Liver (tissue), 9 donors: ENCODE measurements around the gene P2RY1. TPM values are rescaled to one million over a fixed set of nuclear protein-coding genes. Genes with fewer than 3 reads are reported as not detected.

Experiments
- DNase-seq: peaks from one replicate; pipeline ENCODE4 v3.0.0-alpha.2; 2017; ENCODE audit warnings: low spot score
- H3K27ac ChIP-seq, 2 donors: one replicate each; pipeline ENCODE4 v1.7.0; 2013; ENCODE audit warnings: inconsistent platforms in 2 of 2, low read length in 2 of 2, control low read depth in 1 of 2, low read depth in 1 of 2, mild to moderate bottlenecking in 1 of 2
- H3K27me3 ChIP-seq, 4 donors: one replicate each; pipeline versions ENCODE4 v1.6.1 to v1.7.0; 2013; ENCODE audit warnings: low read length in 3 of 4, inconsistent platforms in 1 of 4, mild to moderate bottlenecking in 1 of 4, moderate library complexity in 1 of 4; ENCODE audit not compliant: control insufficient read depth in 4 of 4, insufficient read depth in 4 of 4
- H3K36me3 ChIP-seq, 4 donors: one replicate each; pipeline versions ENCODE4 v1.6.1 to v1.7.0; 2013; ENCODE audit warnings: low read length in 3 of 4, mild to moderate bottlenecking in 3 of 4, low read depth in 1 of 4, moderate library complexity in 1 of 4; ENCODE audit not compliant: control insufficient read depth in 4 of 4, insufficient read depth in 3 of 4
- H3K4me1 ChIP-seq, 4 donors: one replicate each; pipeline versions ENCODE4 v1.6.1 to v1.7.0; 2013; ENCODE audit warnings: low read length in 3 of 4, mild to moderate bottlenecking in 3 of 4, moderate library complexity in 1 of 4; ENCODE audit not compliant: control insufficient read depth in 4 of 4, insufficient read depth in 4 of 4
- H3K4me3 ChIP-seq, 3 donors: one replicate each; pipeline versions ENCODE4 v1.6.1 to v1.7.0; 2013; ENCODE audit warnings: low read length in 3 of 3, control low read depth in 1 of 3, low read depth in 1 of 3, mild to moderate bottlenecking in 1 of 3
- H3K9ac ChIP-seq, 2 donors: one replicate each; pipeline ENCODE4 v1.7.0; 2013; ENCODE audit warnings: low read length in 2 of 2, mild to moderate bottlenecking in 2 of 2, moderate library complexity in 2 of 2, control low read depth in 1 of 2, low read depth in 1 of 2
- H3K9me3 ChIP-seq, 4 donors: one replicate each; pipeline versions ENCODE4 v1.6.1 to v1.7.0; 2013; ENCODE audit warnings: low read length in 3 of 4; ENCODE audit not compliant: control insufficient read depth in 4 of 4
- ATF3 ChIP-seq: IDR thresholded peaks from 2 replicates; pipeline ENCODE4 v1.6.1; 2016; ENCODE audit warnings: antibody characterized with exemption
- CTCF ChIP-seq: fragments of 150-350 bp; IDR thresholded peaks from 2 replicates; pipeline ENCODE4 v1.5.1; 2017; ENCODE audit warnings: improper control_type of control experiment, low read depth, low read length; ENCODE audit not compliant: missing input control
- EGR1 ChIP-seq, 2 donors: IDR thresholded peaks; 2 replicates each; pipeline ENCODE4 v1.6.1; 2016 to 2018; ENCODE audit warnings: antibody characterized with exemption in 2 of 2, low read depth in 2 of 2
- FOXA1 ChIP-seq: IDR thresholded peaks from 2 replicates; pipeline ENCODE4 v1.6.1; 2016; ENCODE audit warnings: antibody characterized with exemption
- FOXA2 ChIP-seq: IDR thresholded peaks from 2 replicates; pipeline ENCODE4 v1.6.1; 2016; ENCODE audit warnings: antibody characterized with exemption
- JUND ChIP-seq, 2 donors: IDR thresholded peaks; 2 replicates each; pipeline ENCODE4 v1.6.1; 2016; ENCODE audit warnings: antibody characterized with exemption in 2 of 2
- RAD21 ChIP-seq, 2 donors: IDR thresholded peaks; 2 replicates each; pipeline ENCODE4 v1.6.1; 2016; ENCODE audit warnings: antibody characterized with exemption in 2 of 2, mild to moderate bottlenecking in 2 of 2
- REST ChIP-seq: IDR thresholded peaks from 2 replicates; pipeline ENCODE4 v1.6.1; 2016; ENCODE audit warnings: antibody characterized with exemption, mild to moderate bottlenecking
- RXRA ChIP-seq, 2 donors: IDR thresholded peaks; 2 replicates each; pipeline ENCODE4 v1.6.1; 2017 to 2018; ENCODE audit warnings: antibody characterized with exemption in 2 of 2, mild to moderate bottlenecking in 1 of 2
- YY1 ChIP-seq: IDR thresholded peaks from 2 replicates; pipeline ENCODE4 v1.6.1; 2016; ENCODE audit warnings: antibody characterized with exemption, mild to moderate bottlenecking
- ZBTB33 ChIP-seq: IDR thresholded peaks from 2 replicates; pipeline ENCODE4 v1.6.1; 2016; ENCODE audit warnings: antibody characterized with exemption
- WGBS: extraction: QIAGEN DNeasy Blood & Tissue Kit; methylation state at CpG from one replicate; pipeline ENCODE4 v1.1.7; 2013; 5-methylcytosine and 5-hydroxymethylcytosine counted together
- polyA plus RNA-seq, 2 donors: library from polyadenylated mRNA; stranded (reverse) in 1 of 2; unstranded in 1 of 2; fragments of 200-250 nt in 1 of 2; fragments of >200 nt in 1 of 2; fragmentation: Nextera tagmentation in 1 of 2; extraction: Ambion mirVana in 1 of 2; gene quantifications; one replicate each; pipeline versions ENCODE4 v1.2.1 to v1.2.3, GENCODE V29; 2013 to 2015
- total RNA-seq, 2 donors: library from RNA; depleted of rRNA; stranded (reverse); fragments of >200 nt; gene quantifications; one replicate each; pipeline ENCODE4 v1.2.3, GENCODE V29; 2014
- donor health status: healthy.
- donor health status: healthy.
- donor health status: healthy.
- donor health status: healthy.
- donor health status: healthy.

The P2RY1 gene
- total and polyA plus RNA-seq, 4 donors: 0.54 to 7.5 (median 1.9) TPM

- WGBS: 91% methylated on average over 8 of the region's 8 CpGs
- H3K27me3 ChIP-seq: no peaks in the 10 kb centered on the region
- H3K9ac ChIP-seq: no peak overlapping the region
- TF ChIP-seq REST (no peak), FOXA1 (no peak), JUND (IDR thresholded peaks at IDR 0.05) (no peak), EGR1 (IDR thresholded peaks at IDR 0.05; ENCODE audit: low read depth in 2 of 2) (no peak), RAD21 (IDR thresholded peaks at IDR 0.05) (no peak), ZBTB33 (no peak), CTCF (no peak), YY1 (no peak), FOXA2 (no peak), RXRA (IDR thresholded peaks at IDR 0.05) (no peak)
- no peaks in the 10 kb centered on the region for H3K4me1 ChIP-seq
- H3K27ac ChIP-seq: no peak overlapping the region
- no peaks in the 10 kb centered on the region for H3K36me3 ChIP-seq
- no peak overlapping the region for H3K4me3 ChIP-seq
- H3K9me3 ChIP-seq: no peaks in the 10 kb centered on the region
- no peak for DNase-seq
Observed at GRCh38 chr3:152879130-152879789, 44.3 kb downstream of the P2RY1 start.

GRCh38 chr3:152879790-152880174, 44.9 kb downstream of the P2RY1 start:
- 53% methylated on average over 2 of the region's 2 CpGs for WGBS
- H3K4me3 ChIP-seq: no peak overlapping the region

More at GRCh38 chr3:152879790-152880174, 44.9 kb downstream of the P2RY1 start:
- H3K9me3 ChIP-seq: no peaks in the 10 kb centered on the region
- no peaks in the 10 kb centered on the region for H3K27me3 ChIP-seq
- H3K4me1 ChIP-seq: no peaks in the 10 kb centered on the region
- H3K9ac ChIP-seq: no peak overlapping the region
- H3K36me3 ChIP-seq: no peaks in the 10 kb centered on the region
- DNase-seq: no peak
- TF ChIP-seq REST: no peak
- TF ChIP-seq ATF3: no peak
- no peak overlapping the region for H3K27ac ChIP-seq
